GM18868 (cell line): ENCODE measurements around the gene SUMF1.

ENCODE experiments used
- ATAC-seq: cut with Tn5 transposase; IDR thresholded peaks from one replicate; pipeline ENCODE4 v1.9.1; 2021; ENCODE audit warnings: mild to moderate bottlenecking, moderate library complexity; ENCODE audit not compliant: unreplicated experiment

SUMF1 gene

GRCh38 chr3:4418156-4418555 is 48.9 kb downstream of the SUMF1 start:
- no peak for ATAC-seq

GRCh38 chr3:4417449-4417848 is 49.6 kb downstream of the SUMF1 start:
- ATAC-seq = no peak

- ATAC-seq = no peak
These were observed 50.1 kb downstream of the SUMF1 start for GRCh38 chr3:4416961-4417360.

- ATAC-seq = no peak
These were observed 50.6 kb downstream of the SUMF1 start for GRCh38 chr3:4416427-4416945.

GRCh38 chr3:4413467-4413866 is 53.6 kb downstream of the SUMF1 start:
- no peak for ATAC-seq

GRCh38 chr3:4411833-4412232 is 55.2 kb downstream of the SUMF1 start:
- ATAC-seq = no peak

- ATAC-seq = peak; percentile 28
These were observed 55.8 kb downstream of the SUMF1 start for GRCh38 chr3:4411236-4411635.

GRCh38 chr3:4410606-4411005 is 56.5 kb downstream of the SUMF1 start:
- ATAC-seq = no peak

- ATAC-seq = peak; percentile 40
These were observed 57.0 kb downstream of the SUMF1 start for GRCh38 chr3:4409971-4410573.

- ATAC-seq = no peak
These were observed 57.7 kb downstream of the SUMF1 start for GRCh38 chr3:4409415-4409814.

GRCh38 chr3:4408958-4409357 is 58.1 kb downstream of the SUMF1 start:
- ATAC-seq = no peak

GRCh38 chr3:4407941-4408340 is 59.1 kb downstream of the SUMF1 start:
- no peak for ATAC-seq

GRCh38 chr3:4406746-4407568 is 60.1 kb downstream of the SUMF1 start:
- ATAC-seq = no peak

- ATAC-seq = no peak
These were observed 62.2 kb downstream of the SUMF1 start for GRCh38 chr3:4404881-4405280.

- ATAC-seq = no peak
These were observed 65.6 kb downstream of the SUMF1 start for GRCh38 chr3:4401441-4401840.

GRCh38 chr3:4399476-4399875 is 67.6 kb downstream of the SUMF1 start:
- ATAC-seq = no peak

GRCh38 chr3:4398941-4399245 is 68.2 kb downstream of the SUMF1 start:
- no peak for ATAC-seq

- ATAC-seq = no peak
These were observed 68.7 kb downstream of the SUMF1 start for GRCh38 chr3:4398120-4398940.

- no peak for ATAC-seq
These were observed 69.6 kb downstream of the SUMF1 start for GRCh38 chr3:4397466-4397865.

GRCh38 chr3:4396542-4396941 is 70.5 kb downstream of the SUMF1 start:
- ATAC-seq = no peak

GRCh38 chr3:4396006-4396405 is 71.1 kb downstream of the SUMF1 start:
- no peak for ATAC-seq

GRCh38 chr3:4395448-4395847 is 71.6 kb downstream of the SUMF1 start:
- ATAC-seq = no peak
